ENCODE results near the gene TXNDC16.

TXNDC16 gene

GRCh38 chr14:52455291-52456088 lies 96.8 kb downstream of the TXNDC16 start:
- Mint-ChIP-seq H3K9me3 (no peaks in the 10 kb centered on the region), H3K4me1 (no peaks in the 10 kb centered on the region), H3K27ac (no peak overlapping the region), H3K27me3 (no peaks in the 10 kb centered on the region), H3K36me3 (peaks cover 29% of the 10 kb centered on the region), H3K4me3 (no peak overlapping the region)
- ATAC-seq (ENCODE audit: low read depth): no peak
- no peak for DNase-seq (ENCODE audit: low spot score in 2 of 2)

GRCh38 chr14:52447236-52447635 lies 105.1 kb downstream of the TXNDC16 start:
- Mint-ChIP-seq H3K27ac (no peak overlapping the region), H3K27me3 (no peaks in the 10 kb centered on the region), H3K4me3 (no peak overlapping the region), H3K4me1 (no peaks in the 10 kb centered on the region), H3K36me3 (peaks cover 38% of the 10 kb centered on the region), H3K9me3 (peaks cover 8% of the 10 kb centered on the region)
- no peak for DNase-seq (ENCODE audit: low spot score in 2 of 2)
- ATAC-seq (ENCODE audit: low read depth): no peak

- no peaks in the 10 kb centered on the region for H3K27me3 Mint-ChIP-seq
- no peak overlapping the region for H3K27ac Mint-ChIP-seq
- no peak for ATAC-seq (ENCODE audit: low read depth)
- no peak for DNase-seq (ENCODE audit: low spot score in 2 of 2)
- H3K36me3 Mint-ChIP-seq: peaks cover 35% of the 10 kb centered on the region
- peaks cover 8% of the 10 kb centered on the region for H3K9me3 Mint-ChIP-seq
- no peak overlapping the region for H3K4me3 Mint-ChIP-seq
- no peaks in the 10 kb centered on the region for H3K4me1 Mint-ChIP-seq
These were observed 106.0 kb downstream of the TXNDC16 start for GRCh38 chr14:52446355-52446754.

- H3K4me3 Mint-ChIP-seq: no peak overlapping the region
- no peaks in the 10 kb centered on the region for H3K4me1 Mint-ChIP-seq
- peaks cover 21% of the 10 kb centered on the region for H3K36me3 Mint-ChIP-seq
- DNase-seq (ENCODE audit: low spot score in 2 of 2) (no peak), ATAC-seq (ENCODE audit: low read depth) (no peak)
- peaks cover 2% of the 10 kb centered on the region for H3K9me3 Mint-ChIP-seq
- no peaks in the 10 kb centered on the region for H3K27me3 Mint-ChIP-seq
- H3K27ac Mint-ChIP-seq: no peak overlapping the region
These were observed 108.8 kb downstream of the TXNDC16 start for GRCh38 chr14:52443506-52443905.

- DNase-seq (ENCODE audit: low spot score in 2 of 2): no peak
- Mint-ChIP-seq H3K36me3 (peaks cover 17% of the 10 kb centered on the region), H3K9me3 (no peaks in the 10 kb centered on the region), H3K4me1 (no peaks in the 10 kb centered on the region), H3K27me3 (no peaks in the 10 kb centered on the region), H3K4me3 (no peak overlapping the region), H3K27ac (no peak overlapping the region)
- no peak for ATAC-seq (ENCODE audit: low read depth)
These were observed 109.7 kb downstream of the TXNDC16 start for GRCh38 chr14:52442602-52443001.

GRCh38 chr14:52442166-52442565 lies 110.1 kb downstream of the TXNDC16 start:
- no peak overlapping the region for H3K4me3 Mint-ChIP-seq
- no peaks in the 10 kb centered on the region for H3K9me3 Mint-ChIP-seq
- no peaks in the 10 kb centered on the region for H3K4me1 Mint-ChIP-seq
- peaks cover 13% of the 10 kb centered on the region for H3K36me3 Mint-ChIP-seq
- no peak overlapping the region for H3K27ac Mint-ChIP-seq
- no peaks in the 10 kb centered on the region for H3K27me3 Mint-ChIP-seq
- DNase-seq (ENCODE audit: low spot score in 2 of 2): no peak
- no peak for ATAC-seq (ENCODE audit: low read depth)

- no peak overlapping the region for H3K4me3 Mint-ChIP-seq
- H3K27ac Mint-ChIP-seq: no peak overlapping the region
- no peaks in the 10 kb centered on the region for H3K9me3 Mint-ChIP-seq
- no peaks in the 10 kb centered on the region for H3K27me3 Mint-ChIP-seq
- ATAC-seq (ENCODE audit: low read depth): no peak
- peaks cover 15% of the 10 kb centered on the region for H3K36me3 Mint-ChIP-seq
- no peak for DNase-seq (ENCODE audit: low spot score in 2 of 2)
- H3K4me1 Mint-ChIP-seq: no peaks in the 10 kb centered on the region
These were observed 112.8 kb downstream of the TXNDC16 start for GRCh38 chr14:52439476-52439875.

- Mint-ChIP-seq H3K4me3 (no peak overlapping the region), H3K27me3 (no peaks in the 10 kb centered on the region), H3K27ac (no peak overlapping the region), H3K36me3 (peaks cover 15% of the 10 kb centered on the region), H3K4me1 (no peaks in the 10 kb centered on the region), H3K9me3 (no peaks in the 10 kb centered on the region)
- ATAC-seq (ENCODE audit: low read depth) (no peak), DNase-seq (ENCODE audit: low spot score in 2 of 2) (no peak)
These were observed 117.3 kb downstream of the TXNDC16 start for GRCh38 chr14:52434955-52435354.

GRCh38 chr14:52430474-52430873 lies 121.8 kb downstream of the TXNDC16 start:
- DNase-seq (ENCODE audit: low spot score in 2 of 2) (no peak), ATAC-seq (ENCODE audit: low read depth) (no peak)
- peaks cover 8% of the 10 kb centered on the region for H3K36me3 Mint-ChIP-seq
- H3K27me3 Mint-ChIP-seq: no peaks in the 10 kb centered on the region
- no peak overlapping the region for H3K4me3 Mint-ChIP-seq
- no peaks in the 10 kb centered on the region for H3K9me3 Mint-ChIP-seq
- H3K4me1 Mint-ChIP-seq: no peaks in the 10 kb centered on the region
- H3K27ac Mint-ChIP-seq: no peak overlapping the region

- Mint-ChIP-seq H3K27me3 (no peaks in the 10 kb centered on the region), H3K4me1 (no peaks in the 10 kb centered on the region), H3K27ac (no peak overlapping the region), H3K36me3 (peaks cover 5% of the 10 kb centered on the region), H3K4me3 (no peak overlapping the region), H3K9me3 (no peaks in the 10 kb centered on the region)
- ATAC-seq (ENCODE audit: low read depth) (no peak), DNase-seq (ENCODE audit: low spot score in 2 of 2) (no peak)
These were observed 122.9 kb downstream of the TXNDC16 start for GRCh38 chr14:52429451-52429850.

GRCh38 chr14:52427460-52427859 lies 124.8 kb downstream of the TXNDC16 start:
- H3K9me3 Mint-ChIP-seq: no peaks in the 10 kb centered on the region
- H3K4me1 Mint-ChIP-seq: no peaks in the 10 kb centered on the region
- DNase-seq (ENCODE audit: low spot score in 2 of 2) (no peak), ATAC-seq (ENCODE audit: low read depth) (no peak)
- no peak overlapping the region for H3K27ac Mint-ChIP-seq
- no peak overlapping the region for H3K4me3 Mint-ChIP-seq
- H3K36me3 Mint-ChIP-seq: peaks cover 5% of the 10 kb centered on the region
- no peaks in the 10 kb centered on the region for H3K27me3 Mint-ChIP-seq

- ATAC-seq (ENCODE audit: low read depth) (no peak), DNase-seq (ENCODE audit: low spot score in 2 of 2) (no peak)
- Mint-ChIP-seq H3K27ac (no peak overlapping the region), H3K27me3 (peaks cover 2% of the 10 kb centered on the region), H3K9me3 (no peaks in the 10 kb centered on the region), H3K4me3 (no peak overlapping the region), H3K4me1 (no peaks in the 10 kb centered on the region), H3K36me3 (no peaks in the 10 kb centered on the region)
These were observed 129.5 kb downstream of the TXNDC16 start for GRCh38 chr14:52422650-52423356.

- Mint-ChIP-seq H3K36me3 (no peaks in the 10 kb centered on the region), H3K9me3 (no peaks in the 10 kb centered on the region), H3K4me3 (no peak overlapping the region), H3K27ac (no peak overlapping the region), H3K27me3 (peaks cover 2% of the 10 kb centered on the region), H3K4me1 (no peaks in the 10 kb centered on the region)
- DNase-seq (ENCODE audit: low spot score in 2 of 2): no peak
- no peak for ATAC-seq (ENCODE audit: low read depth)
These were observed 135.2 kb downstream of the TXNDC16 start for GRCh38 chr14:52417139-52417538.

GRCh38 chr14:52413729-52414408 lies 138.4 kb downstream of the TXNDC16 start:
- Mint-ChIP-seq H3K4me3 (no peak overlapping the region), H3K27me3 (peaks cover 2% of the 10 kb centered on the region), H3K36me3 (no peaks in the 10 kb centered on the region), H3K4me1 (no peaks in the 10 kb centered on the region), H3K27ac (no peak overlapping the region), H3K9me3 (no peaks in the 10 kb centered on the region)
- ATAC-seq (ENCODE audit: low read depth): no peak
- DNase-seq (ENCODE audit: low spot score in 2 of 2): no peak
